HT1080 (cell line): ENCODE measurements around the gene PRADC1. TPM values are rescaled to one million over a fixed set of nuclear protein-coding genes. Genes with fewer than 3 reads are reported as not detected.
"Not testable (repeated sequence)": the region's sequence is repeated elsewhere in the genome, so short reads cannot be mapped to it uniquely, and the experiment has no call there.

Experiments used
- DNase-seq: peaks from one replicate; pipeline ENCODE4 v3.0.0-alpha.2; 2015; ENCODE audit warnings: low read depth
- polyA plus RNA-seq, 2 experiments: library from polyadenylated mRNA; depleted of rRNA; stranded (reverse); fragments of >200 nt; gene quantifications; 2 replicates each; pipeline ENCODE4 v1.2.3, GENCODE V29; 2015
- total RNA-seq: library from RNA; depleted of rRNA; stranded (reverse); fragments of >200 nt; shearing (Covaris generic); gene quantifications from 2 replicates; pipeline ENCODE4 v1.2.3, GENCODE V29; 2014; rRNA removed

The PRADC1 gene
- 57.1 and 64.3 TPM in 2 replicates for total RNA-seq
- 24.2 and 27.8 TPM in 2 replicates for polyA plus RNA-seq (2015; cell fraction: cytosol; rRNA removed)
- 6.0 and 7.1 TPM in 2 replicates for polyA plus RNA-seq (2015; cell fraction: nucleus; rRNA removed)

DNA sequence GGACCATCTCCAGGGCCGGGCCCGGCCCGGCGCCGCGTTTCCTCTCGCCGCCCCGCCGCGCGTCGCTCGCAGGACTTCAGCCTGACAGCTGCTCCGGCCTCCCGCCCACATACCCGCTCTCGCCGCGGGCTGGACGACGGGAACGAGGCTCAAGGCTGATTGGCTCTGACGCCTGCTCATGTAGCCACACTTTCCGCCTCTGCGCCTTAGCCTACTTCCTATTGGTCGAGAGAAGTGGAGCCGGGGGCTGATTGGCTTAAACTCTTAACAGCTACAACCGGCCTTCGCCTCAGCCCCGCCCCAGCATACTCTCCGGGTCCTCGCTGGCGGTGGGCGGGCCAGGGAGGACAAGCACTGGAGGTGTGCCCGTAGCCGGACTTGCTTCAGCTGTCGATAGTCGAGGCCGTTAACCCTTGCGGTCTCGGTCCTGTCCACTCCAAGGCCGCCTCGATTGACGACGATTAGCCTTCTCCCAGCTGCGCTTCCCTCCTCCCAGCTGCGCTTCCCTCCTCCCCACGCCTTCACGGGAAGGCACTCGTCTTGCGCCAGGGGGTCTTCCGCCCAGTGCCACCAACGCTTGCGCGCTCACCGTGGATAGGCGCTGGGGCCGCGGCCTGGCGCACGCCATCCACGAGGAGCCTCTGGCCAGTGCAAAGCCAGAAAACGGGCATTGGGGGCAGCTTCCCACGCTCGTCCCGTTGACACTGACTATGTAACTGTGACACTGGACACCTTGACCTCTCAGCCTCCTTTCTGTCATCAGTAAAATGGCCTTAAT lies at the start of gene PRADC1:
Gene PRADC1 (minus strand): TSS at position 86 of the 778 bp plus-strand sequence. CDS start 79 bp downstream, at position 7.
- peak; percentile 100 for DNase-seq

DNA sequence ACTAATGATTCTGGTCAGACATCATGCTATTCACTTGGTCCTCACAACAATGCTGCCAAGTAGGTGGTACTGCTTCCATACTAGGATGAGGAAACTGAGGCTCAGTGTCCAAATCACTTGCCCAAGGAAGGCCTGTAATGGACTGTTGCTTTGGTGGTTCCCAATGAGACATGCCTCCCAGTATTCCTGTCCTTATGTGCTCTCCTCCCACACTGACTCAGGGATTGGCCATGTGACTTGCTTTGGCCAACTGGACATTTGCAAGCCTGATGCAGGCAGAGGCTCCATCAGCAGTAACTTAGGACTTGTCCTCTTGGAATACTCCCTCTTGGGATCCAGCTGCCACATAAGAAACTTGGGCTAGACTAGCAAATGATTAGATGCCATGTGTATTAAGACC lies 48.2 kb upstream of the PRADC1 start:
- no peak for DNase-seq

- no peak for DNase-seq
Observed at GRCh38 chr2:73279852-73280251, 46.8 kb upstream of the PRADC1 start.

GRCh38 chr2:73272270-73272669 lies 39.2 kb upstream of the PRADC1 start:
- no peak for DNase-seq

DNA sequence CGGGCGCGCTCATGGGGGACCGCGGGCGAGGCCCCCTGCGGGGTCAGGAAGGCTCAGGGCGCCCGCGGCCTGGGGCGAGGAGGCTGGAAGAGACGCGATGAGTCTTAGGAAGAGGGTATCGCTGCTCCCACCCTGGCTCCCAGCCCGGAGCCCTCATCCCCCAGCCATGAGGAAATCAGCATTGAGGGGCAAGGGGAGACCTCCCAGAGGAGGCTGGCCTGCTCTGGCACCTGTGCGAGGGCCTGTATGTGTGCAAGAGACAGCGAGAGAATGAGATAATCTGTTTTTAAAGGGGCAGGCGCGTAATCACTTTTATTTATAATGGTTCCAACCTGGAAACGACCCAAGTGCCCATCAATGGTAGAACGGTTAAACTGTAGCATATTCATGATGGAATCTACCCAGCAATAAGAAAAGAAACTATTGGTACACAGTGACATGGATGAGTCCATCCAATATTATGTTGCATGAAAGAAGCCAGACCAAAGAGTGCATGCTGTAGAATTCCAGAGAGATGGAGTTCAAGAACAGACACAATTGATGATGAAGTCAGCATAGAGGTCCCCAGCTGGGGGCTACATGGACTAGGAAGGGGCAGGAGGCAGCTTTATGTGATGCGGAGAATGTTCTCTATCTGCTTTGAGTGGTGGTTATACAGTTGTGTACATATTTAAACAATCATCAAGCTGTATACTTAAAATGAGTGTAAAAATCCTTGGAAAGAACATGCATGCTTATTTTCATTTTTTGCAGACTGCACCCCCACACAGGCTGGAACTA lies 36.8 kb upstream of the PRADC1 start:
- DNase-seq, result no peak

- no peak for DNase-seq
Observed at GRCh38 chr2:73268830-73269685, 36.0 kb upstream of the PRADC1 start.

- no peak for DNase-seq
Observed at GRCh38 chr2:73268366-73268829, 35.4 kb upstream of the PRADC1 start.

DNA sequence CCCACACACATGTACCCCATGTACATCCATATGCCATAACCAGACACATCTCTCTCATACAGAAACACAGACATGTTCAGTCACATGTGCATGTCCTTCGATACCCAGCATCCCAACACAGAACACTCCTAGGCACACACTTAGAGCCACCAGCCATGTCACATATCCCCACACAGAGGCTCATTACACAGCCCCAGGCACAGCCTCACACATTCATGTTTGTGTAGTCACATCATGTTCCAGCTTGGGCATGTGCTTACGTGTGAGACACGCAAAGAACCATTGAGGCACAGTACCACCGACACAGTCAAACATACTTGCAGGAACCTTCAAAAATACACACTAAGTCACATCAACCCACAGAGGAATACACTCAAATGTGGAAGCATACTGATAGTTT lies 34.0 kb upstream of the PRADC1 start:
- no peak for DNase-seq

DNA sequence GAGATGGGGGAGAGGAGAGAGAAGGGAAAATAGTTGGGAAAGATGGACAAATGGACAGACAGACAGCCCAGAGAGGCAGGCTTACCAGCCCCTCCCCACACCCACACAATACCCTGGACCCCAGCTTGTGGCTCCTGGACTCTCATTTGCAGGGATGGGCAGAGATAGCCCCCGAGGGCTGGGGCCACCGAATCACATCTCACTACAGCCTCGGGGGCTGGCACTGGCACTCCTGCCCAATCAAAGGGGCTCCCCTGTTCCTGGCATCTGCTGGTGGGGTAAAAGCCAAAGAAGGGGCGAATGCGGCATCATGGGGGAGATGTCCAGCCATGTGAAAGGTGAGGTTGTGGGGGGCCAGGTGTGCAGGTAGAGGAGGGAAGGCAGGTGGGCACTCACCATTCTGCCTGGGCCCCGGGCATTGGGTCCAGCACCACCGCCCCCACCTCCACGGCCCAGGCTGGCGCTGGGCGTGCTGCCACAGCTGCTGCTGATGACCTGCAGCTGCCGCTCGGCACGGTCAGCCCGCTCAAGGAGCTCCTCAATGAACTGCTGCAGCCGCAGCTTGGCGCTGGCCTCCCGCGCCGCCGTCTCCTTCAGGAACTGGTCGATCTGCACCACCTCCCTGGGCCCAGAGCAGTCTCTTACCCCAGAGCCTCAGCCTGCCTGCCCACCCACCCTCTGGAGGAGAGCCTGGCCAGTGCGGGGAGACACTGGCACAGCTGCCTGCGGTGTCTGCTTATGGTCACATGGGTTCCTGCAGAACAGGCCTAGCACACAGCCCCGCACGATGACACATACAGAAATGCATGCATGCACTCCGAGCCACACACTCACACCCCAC lies 33.2 kb upstream of the PRADC1 start:
- DNase-seq, result no peak

DNA sequence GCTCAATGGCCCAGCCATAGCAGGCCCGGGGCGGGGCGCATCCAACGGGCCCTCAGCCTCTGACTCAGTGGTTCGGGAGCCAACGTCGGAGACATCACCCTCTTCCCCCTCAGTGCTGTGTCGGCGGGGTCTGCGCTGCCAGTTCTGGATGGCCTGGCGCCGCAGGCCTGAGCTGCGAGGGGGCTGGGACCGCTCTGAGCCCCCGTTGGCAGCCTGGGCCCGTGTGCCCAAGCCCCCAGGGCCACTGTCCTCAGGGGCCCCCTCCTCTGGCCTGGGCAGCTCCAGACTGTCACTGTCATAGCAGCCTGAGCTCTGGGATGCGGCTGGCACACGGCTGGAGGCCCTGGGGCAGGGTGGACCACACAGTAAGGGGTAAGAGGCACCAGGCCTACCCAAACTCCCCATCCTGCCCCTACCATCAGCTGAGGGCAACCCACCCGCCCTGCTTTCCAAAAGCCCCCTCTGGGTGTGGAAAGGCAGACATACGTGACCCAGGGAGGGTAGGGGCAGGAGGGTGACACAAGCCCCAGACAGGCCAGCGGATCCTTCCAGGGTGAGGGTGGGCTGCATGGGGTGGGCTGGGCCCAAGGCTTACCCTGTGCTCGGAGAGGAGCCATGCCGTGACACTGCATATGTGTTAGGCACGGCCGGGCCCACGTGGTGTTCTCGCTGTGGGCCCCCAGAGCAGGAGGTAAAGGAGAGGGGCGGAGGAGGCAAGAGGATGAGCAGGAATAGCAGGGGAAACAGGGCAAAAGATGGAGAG lies 32.4 kb upstream of the PRADC1 start:
- DNase-seq, result no peak

DNA sequence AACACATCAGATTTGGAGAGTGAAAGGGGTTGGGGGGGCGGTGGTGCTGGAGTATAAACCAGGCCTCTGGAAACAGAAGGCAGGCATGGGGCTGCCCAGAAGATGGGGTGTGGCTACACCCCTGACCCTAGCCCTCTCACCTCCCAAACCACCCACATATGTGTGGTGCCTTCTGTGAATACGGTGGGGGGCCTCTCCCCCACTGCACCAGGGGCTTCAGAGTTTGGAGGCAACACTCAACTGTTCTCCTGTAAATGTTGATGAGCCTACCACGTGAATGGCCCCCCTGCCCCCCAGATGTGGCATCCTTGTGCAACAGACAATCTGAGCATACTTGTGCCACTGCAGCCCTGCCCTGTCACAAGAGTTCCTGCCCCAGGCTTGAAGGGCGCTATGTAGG lies 31.7 kb upstream of the PRADC1 start:
- no peak for DNase-seq

DNA sequence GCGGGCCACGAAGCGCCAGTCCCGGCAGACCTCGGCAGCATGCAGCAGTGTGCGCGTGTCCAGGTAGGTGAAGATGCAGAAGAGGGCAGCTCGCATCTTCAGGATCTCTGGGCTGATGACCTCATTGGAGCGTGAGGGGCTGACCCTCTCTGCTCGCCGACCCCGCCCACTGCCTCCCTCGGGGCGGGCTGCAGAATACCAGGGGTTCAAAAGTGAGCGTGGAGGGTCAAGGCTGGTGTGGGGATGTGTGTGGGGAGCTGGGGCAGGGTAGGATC lies 31.2 kb upstream of the PRADC1 start:
- no peak for DNase-seq

- DNase-seq, result no peak
Observed at GRCh38 chr2:73263540-73264331, 30.7 kb upstream of the PRADC1 start.

- DNase-seq, result not testable (repeated sequence)
Observed at GRCh38 chr2:73262691-73263429, 29.8 kb upstream of the PRADC1 start.

DNA sequence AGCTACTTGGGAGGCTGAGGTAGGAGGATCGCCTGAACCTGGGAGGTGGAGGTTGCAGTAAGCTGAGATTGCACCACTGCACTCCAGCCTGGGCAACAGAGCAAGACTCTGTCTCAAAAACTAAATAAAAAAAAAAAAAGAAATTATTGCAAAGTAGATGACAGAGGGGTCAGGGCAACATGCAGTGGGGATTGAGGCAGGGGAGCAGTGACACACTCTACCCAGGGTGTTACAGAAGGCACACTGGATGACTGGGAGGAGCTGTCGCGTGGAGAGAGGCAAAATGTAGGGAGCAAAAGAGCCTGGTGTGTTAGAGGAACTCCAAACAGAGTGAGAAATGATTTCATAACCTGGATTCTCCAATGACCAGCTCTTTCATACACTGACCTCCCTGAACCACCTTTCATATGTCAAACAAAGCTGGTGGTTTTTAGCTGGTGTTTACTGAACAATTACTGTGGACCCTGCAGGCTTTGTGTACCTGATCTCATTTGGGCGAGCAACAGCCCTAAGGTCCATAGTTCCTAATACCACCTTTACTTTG lies 29.1 kb upstream of the PRADC1 start:
- DNase-seq, result no peak

DNA sequence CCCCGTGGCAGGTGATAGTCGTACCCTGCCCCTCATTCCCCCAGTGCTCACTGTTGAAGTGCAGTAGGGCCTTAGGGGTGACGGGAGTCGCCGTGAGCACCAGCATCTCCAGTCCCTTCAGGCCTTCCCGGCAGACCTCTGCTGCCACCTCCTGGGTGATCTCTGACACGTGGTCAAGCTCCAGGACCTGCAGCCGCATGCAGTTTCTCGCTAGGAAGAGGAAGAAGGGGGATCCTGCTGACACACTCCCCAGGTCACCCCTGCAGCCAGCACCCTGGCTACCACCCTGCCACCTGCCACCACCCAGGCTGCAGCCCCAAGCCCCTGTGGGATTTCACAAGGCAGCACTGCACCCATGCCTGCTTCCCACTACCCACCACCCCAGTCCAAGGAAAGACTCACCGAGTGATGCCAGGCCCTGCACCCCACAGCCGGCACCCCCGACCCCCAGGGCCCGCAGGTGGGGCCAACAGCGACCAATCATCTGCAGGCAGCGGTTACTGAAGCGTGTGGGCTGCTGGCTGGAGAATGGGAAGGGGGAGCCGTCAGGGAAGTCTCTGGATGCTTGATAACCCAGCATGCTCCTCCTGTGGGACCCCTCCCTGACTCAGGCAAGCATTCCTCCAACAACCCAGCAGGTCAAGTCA lies 27.4 kb upstream of the PRADC1 start:
- peak; percentile 33 for DNase-seq

GRCh38 chr2:73259704-73260337 lies 26.8 kb upstream of the PRADC1 start:
- no peak for DNase-seq
